Measurements from ENCODE around the gene VAV2.
A peak's percentile ranks its signal among the peaks of the same experiment; 100 is the strongest.

The VAV2 gene

GRCh38 chr9:133811471-133811870 is 180.7 kb downstream of the VAV2 start:
- no peak for DNase-seq

GRCh38 chr9:133810556-133811195 is 181.4 kb downstream of the VAV2 start:
- no peak for DNase-seq

GRCh38 chr9:133809335-133809734 is 182.8 kb downstream of the VAV2 start:
- no peak for DNase-seq

GRCh38 chr9:133807818-133808217 is 184.3 kb downstream of the VAV2 start:
- no peak for DNase-seq

- no peak for DNase-seq
Observed at GRCh38 chr9:133807037-133807436, 185.1 kb downstream of the VAV2 start.

GRCh38 chr9:133806623-133807010 is 185.5 kb downstream of the VAV2 start:
- no peak for DNase-seq

- DNase-seq: no peak
Observed at GRCh38 chr9:133805876-133806622, 186.1 kb downstream of the VAV2 start.

- DNase-seq: no peak
Observed at GRCh38 chr9:133804199-133804598, 187.9 kb downstream of the VAV2 start.

- no peak for DNase-seq
Observed at GRCh38 chr9:133803745-133804144, 188.4 kb downstream of the VAV2 start.

GRCh38 chr9:133803028-133803585 is 189.0 kb downstream of the VAV2 start:
- peak; percentile 19 for DNase-seq

- no peak for DNase-seq
Observed at GRCh38 chr9:133801739-133802138, 190.4 kb downstream of the VAV2 start.

- DNase-seq: no peak
Observed at GRCh38 chr9:133800266-133800665, 191.9 kb downstream of the VAV2 start.

- DNase-seq: no peak
Observed at GRCh38 chr9:133799716-133800115, 192.4 kb downstream of the VAV2 start.

- no peak for DNase-seq
Observed at GRCh38 chr9:133799106-133799505, 193.0 kb downstream of the VAV2 start.

- DNase-seq: no peak
Observed at GRCh38 chr9:133798160-133798559, 194.0 kb downstream of the VAV2 start.

GRCh38 chr9:133797406-133798105 is 194.6 kb downstream of the VAV2 start:
- no peak for DNase-seq

GRCh38 chr9:133796562-133796961 is 195.6 kb downstream of the VAV2 start:
- no peak for DNase-seq

- DNase-seq: no peak
Observed at GRCh38 chr9:133795049-133795448, 197.1 kb downstream of the VAV2 start.

- DNase-seq: no peak
Observed at GRCh38 chr9:133794016-133794760, 197.9 kb downstream of the VAV2 start.

- DNase-seq: no peak
Observed at GRCh38 chr9:133793471-133793870, 198.7 kb downstream of the VAV2 start.

GRCh38 chr9:133792721-133793470 is 199.2 kb downstream of the VAV2 start:
- DNase-seq: peak; percentile 53
